Suprapubic skin (tissue), 4 donors: ENCODE data around the gene SLC26A9. TPM values are rescaled to one million over a fixed set of nuclear protein-coding genes. Genes with fewer than 3 reads are reported as not detected.

Experiments
- DNase-seq, 2 donors: peaks; one replicate each; pipeline ENCODE4 v3.0.0-alpha.2; 2019; ENCODE audit warnings: low spot score in 2 of 2
- H3K27ac ChIP-seq: fragments of 200-600 bp; sonication (generic); one replicate; pipeline ENCODE4 v1.5.1; 2019
- H3K27me3 ChIP-seq: fragments of 200-600 bp; sonication (generic); one replicate; pipeline ENCODE4 v1.5.1; 2019
- H3K36me3 ChIP-seq: fragments of 200-600 bp; sonication (generic); one replicate; pipeline ENCODE4 v1.5.1; 2019
- H3K4me1 ChIP-seq: fragments of 200-600 bp; sonication (generic); one replicate; pipeline ENCODE4 v1.5.1; 2019
- H3K4me3 ChIP-seq: fragments of 200-600 bp; sonication (generic); one replicate; pipeline ENCODE4 v1.5.1; 2019; ENCODE audit warnings: mild to moderate bottlenecking
- H3K9me3 ChIP-seq: fragments of 200-600 bp; sonication (generic); one replicate; pipeline ENCODE4 v1.5.1; 2019
- EP300 ChIP-seq: sonication (generic); formaldehyde crosslinking; IDR thresholded peaks from one replicate; pipeline ENCODE4 v1.6.1; 2017; ENCODE audit warnings: antibody characterized with exemption
- POLR2A ChIP-seq, 2 donors: fragments of 450-650 bp; IDR thresholded peaks; one replicate each; pipeline ENCODE4 v1.6.1; 2017; ENCODE audit warnings: antibody characterized with exemption in 2 of 2, mild to moderate bottlenecking in 2 of 2, moderate library complexity in 2 of 2
- POLR2AphosphoS5 ChIP-seq, 3 donors: sonication (generic); formaldehyde crosslinking; IDR thresholded peaks; one replicate each; pipeline ENCODE4 v1.6.1; 2017; ENCODE audit warnings: antibody characterized with exemption in 3 of 3
- WGBS: methylation state at CpG from one replicate; pipeline ENCODE4 v1.1.5; 2018; 5-methylcytosine and 5-hydroxymethylcytosine counted together
- total RNA-seq, 4 donors: library from RNA; depleted of rRNA; stranded (reverse); fragments of >200 nt; gene quantifications; one replicate each; pipeline ENCODE4 v1.1.0, GENCODE V29; 2016
- TF ChIP-seq, protein P1 (sequence below), 2 donors: fragments of 200-600 bp in 1 of 2; fragments of 450-650 bp in 1 of 2; sonication (generic) in 1 of 2; IDR thresholded peaks; one replicate each; pipeline ENCODE4 v1.5.1; 2016 to 2019; ENCODE audit warnings: antibody characterized with exemption in 2 of 2, mild to moderate bottlenecking in 1 of 2, moderate library complexity in 1 of 2

SLC26A9 gene
- total RNA-seq, 4 donors from 2014 or later: 5.7 to 7.2 (median 6.6) TPM

DNA sequence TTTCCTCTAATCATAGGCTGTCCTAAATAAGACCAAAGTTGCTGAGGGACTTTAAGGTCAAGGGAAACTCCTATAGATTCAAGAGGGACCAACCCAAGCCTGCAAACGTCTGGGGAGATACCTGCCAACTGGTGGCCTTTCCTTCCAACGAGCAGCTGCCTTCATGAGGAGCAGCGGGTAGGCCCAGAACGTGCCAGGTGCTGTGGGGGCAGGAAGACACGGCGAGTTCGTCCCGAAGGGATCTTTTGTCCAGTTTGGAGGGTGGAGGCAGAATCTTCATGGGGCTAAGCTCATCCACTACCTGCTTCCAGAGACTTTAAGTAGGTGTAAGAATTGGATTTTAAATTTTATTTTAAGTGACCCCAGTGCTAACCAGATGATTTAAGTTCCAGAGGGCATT is 26.0 kb upstream of the SLC26A9 start:
- no peaks in the 10 kb centered on the region for H3K9me3 ChIP-seq
- no peak for DNase-seq
- no peak overlapping the region for H3K4me3 ChIP-seq
- 88% methylated on average over 8 of the region's 8 CpGs for WGBS
- H3K27me3 ChIP-seq: peaks cover 8% of the 10 kb centered on the region
- H3K36me3 ChIP-seq: no peaks in the 10 kb centered on the region
- no peaks in the 10 kb centered on the region for H3K4me1 ChIP-seq
- no peak overlapping the region for H3K27ac ChIP-seq
- TF ChIP-seq, protein P1, sequence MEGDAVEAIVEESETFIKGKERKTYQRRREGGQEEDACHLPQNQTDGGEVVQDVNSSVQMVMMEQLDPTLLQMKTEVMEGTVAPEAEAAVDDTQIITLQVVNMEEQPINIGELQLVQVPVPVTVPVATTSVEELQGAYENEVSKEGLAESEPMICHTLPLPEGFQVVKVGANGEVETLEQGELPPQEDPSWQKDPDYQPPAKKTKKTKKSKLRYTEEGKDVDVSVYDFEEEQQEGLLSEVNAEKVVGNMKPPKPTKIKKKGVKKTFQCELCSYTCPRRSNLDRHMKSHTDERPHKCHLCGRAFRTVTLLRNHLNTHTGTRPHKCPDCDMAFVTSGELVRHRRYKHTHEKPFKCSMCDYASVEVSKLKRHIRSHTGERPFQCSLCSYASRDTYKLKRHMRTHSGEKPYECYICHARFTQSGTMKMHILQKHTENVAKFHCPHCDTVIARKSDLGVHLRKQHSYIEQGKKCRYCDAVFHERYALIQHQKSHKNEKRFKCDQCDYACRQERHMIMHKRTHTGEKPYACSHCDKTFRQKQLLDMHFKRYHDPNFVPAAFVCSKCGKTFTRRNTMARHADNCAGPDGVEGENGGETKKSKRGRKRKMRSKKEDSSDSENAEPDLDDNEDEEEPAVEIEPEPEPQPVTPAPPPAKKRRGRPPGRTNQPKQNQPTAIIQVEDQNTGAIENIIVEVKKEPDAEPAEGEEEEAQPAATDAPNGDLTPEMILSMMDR (IDR thresholded peaks at IDR 0.05): no peak
- TF ChIP-seq EP300: no peak
- TF ChIP-seq POLR2A (IDR thresholded peaks at IDR 0.05): no peak
- TF ChIP-seq POLR2AphosphoS5 (IDR thresholded peaks at IDR 0.05): no peak

DNA sequence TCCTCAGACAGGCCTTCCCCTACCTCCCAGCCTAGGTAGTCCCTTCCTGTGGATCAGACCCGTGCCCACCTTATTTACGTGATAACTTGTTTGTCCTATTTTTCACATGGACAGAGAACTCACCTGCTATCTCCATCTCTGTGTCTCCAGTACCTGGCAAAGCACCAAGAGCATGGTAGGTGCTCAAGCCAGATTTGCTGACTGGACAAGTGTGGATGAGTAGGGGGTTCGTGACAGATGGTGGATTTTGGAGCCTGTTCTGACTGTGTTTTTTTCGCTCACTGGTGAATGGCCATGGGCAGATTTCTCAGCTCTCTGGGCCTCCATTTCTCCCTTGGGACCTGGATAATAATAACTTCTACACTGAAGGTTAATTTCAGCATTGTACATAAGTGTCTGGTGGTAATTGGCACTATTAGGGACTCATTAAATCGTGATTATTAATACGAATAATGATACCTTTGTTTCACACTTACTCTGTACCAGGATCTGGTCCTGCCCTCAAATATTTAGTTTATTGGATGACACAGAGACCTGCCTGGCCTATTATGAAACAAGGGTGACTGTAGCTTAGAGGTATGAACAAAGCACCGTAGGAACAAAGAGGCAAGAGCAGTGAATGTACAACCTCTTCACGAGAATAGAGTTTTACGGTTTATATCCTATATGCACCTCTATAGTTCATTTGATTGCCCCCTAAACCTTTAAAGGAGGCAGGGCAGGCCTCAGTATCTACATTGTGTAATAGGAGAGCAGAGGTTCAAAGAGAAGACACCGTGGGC is 24.5 kb upstream of the SLC26A9 start:
- Histone ChIP-seq H3K27me3 (peaks cover 16% of the 10 kb centered on the region), H3K4me3 (no peak overlapping the region), H3K36me3 (no peaks in the 10 kb centered on the region), H3K9me3 (no peaks in the 10 kb centered on the region), H3K4me1 (peaks cover under 1% of the 10 kb centered on the region), H3K27ac (no peak overlapping the region)
- no peak for DNase-seq
- TF ChIP-seq POLR2AphosphoS5 (IDR thresholded peaks at IDR 0.05) (no peak), POLR2A (IDR thresholded peaks at IDR 0.05) (no peak), EP300 (no peak)
- TF ChIP-seq, protein P1 (IDR thresholded peaks at IDR 0.05): no peak
- 80% methylated on average over 10 of the region's 10 CpGs for WGBS

DNA sequence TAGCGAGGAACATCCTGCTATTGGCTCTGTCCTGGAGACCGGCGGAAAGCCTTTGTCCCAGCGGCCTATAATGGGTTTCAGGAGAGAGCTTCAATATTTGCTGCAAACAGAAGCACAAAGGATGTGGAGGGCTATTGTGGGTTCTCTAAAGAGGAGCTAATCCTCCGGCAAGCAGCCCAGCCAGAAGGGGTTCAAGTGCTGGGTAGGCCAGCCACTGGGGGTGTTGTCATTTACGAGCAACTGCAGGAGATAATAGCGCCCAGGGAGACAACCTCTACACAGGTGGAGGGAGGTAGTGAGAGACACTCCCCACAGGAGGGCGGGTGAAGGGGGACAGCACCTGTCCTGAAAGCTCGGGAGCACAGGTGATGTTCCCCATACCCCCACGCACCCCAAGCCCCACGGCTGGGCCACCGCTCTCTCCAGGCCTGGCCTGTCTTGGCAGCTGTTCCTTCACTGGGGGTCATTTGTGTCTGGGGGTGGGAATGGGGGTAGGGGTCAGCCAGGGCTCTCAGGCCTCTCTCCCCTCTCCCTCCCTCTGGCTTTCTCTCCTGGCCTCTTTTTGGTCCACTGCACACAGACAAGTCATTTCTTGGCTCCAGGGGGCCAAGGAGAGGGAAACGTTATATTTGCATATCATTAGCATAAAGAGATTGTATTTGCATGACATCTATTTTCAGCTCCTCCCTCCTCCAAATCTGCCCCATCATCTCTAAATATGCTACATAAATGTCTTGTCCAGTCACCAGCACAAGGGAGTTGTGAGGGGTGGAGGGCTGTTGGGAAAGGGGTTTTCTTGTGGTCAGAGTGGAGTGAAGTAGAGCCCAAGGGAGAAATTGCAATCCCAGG is 22.0 kb upstream of the SLC26A9 start:
- H3K4me1 ChIP-seq: peaks cover 13% of the 10 kb centered on the region
- 90% methylated on average over 11 of the region's 13 CpGs for WGBS
- H3K27me3 ChIP-seq: peaks cover 20% of the 10 kb centered on the region
- no peaks in the 10 kb centered on the region for H3K36me3 ChIP-seq
- no peak overlapping the region for H3K27ac ChIP-seq
- TF ChIP-seq, protein P1 (IDR thresholded peaks at IDR 0.05): no peak
- no peak for TF ChIP-seq POLR2A (IDR thresholded peaks at IDR 0.05)
- TF ChIP-seq POLR2AphosphoS5 (IDR thresholded peaks at IDR 0.05): no peak
- TF ChIP-seq EP300: no peak
- no peaks in the 10 kb centered on the region for H3K9me3 ChIP-seq
- no peak for DNase-seq
- H3K4me3 ChIP-seq: no peak overlapping the region

DNA sequence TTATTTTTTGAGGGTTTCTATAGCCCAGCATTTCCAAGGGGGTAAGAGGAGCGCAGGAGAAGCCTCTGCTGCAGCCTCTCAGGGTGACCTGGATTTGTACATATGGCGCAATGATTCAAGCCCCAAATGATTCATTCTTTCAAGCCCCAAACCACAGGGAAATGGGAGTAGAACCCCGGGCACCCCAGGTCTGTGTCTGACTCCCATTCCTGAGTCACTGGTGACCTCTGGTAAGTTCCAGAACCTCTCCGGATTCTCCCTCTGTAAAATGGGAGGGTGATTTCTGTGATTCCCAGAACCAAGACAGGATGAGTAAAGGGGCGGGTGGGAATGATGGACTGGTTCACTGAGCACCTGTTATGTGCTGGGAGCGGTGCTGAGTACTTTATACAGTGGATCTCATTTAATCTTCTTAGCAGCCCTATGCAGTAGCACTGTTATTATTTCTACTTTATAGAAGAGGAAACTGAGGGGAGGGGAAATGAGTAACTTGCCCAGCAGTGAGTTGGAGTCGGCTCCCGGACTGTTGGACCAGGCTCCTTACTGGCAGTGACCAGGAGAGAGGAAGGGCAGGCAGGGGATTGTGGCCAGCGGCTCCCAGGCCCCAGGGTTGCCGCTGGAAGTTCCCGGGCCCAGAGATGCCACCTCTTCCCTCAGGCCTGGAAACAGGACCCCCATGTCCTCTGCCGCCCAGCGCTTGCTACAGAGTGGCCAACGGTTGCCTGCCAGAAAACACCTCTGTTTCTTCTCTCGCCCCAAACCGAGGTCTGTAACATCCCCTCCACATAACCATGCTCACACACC is 20.3 kb upstream of the SLC26A9 start:
- Histone ChIP-seq H3K36me3 (no peaks in the 10 kb centered on the region), H3K27ac (no peak overlapping the region), H3K4me1 (peaks cover 13% of the 10 kb centered on the region), H3K4me3 (no peak overlapping the region), H3K9me3 (no peaks in the 10 kb centered on the region), H3K27me3 (peaks cover 35% of the 10 kb centered on the region)
- WGBS: 86% methylated on average over 16 of the region's 16 CpGs
- TF ChIP-seq POLR2A (IDR thresholded peaks at IDR 0.05): no peak
- no peak for TF ChIP-seq EP300
- TF ChIP-seq, protein P1 (IDR thresholded peaks at IDR 0.05): no peak
- no peak for TF ChIP-seq POLR2AphosphoS5 (IDR thresholded peaks at IDR 0.05)
- DNase-seq: no peak
